SW 1271 (cell line): ENCODE results near the gene CEP295NL.

Experiments used
- DNase-seq, 2 experiments: peaks; one replicate each; lab custom pipeline; 2025; lab: John Stamatoyannopoulos, UW

The CEP295NL gene

GRCh38 chr17:78865682-78866390 is 37.2 kb downstream of the CEP295NL start:
- DNase-seq = peak; percentile 32 to 75

GRCh38 chr17:78864117-78864516 is 38.9 kb downstream of the CEP295NL start:
- DNase-seq = no peak

- DNase-seq = peak; percentile 86 to 91
These were observed 40.7 kb downstream of the CEP295NL start for GRCh38 chr17:78862073-78863023.

- DNase-seq = no peak
These were observed 41.8 kb downstream of the CEP295NL start for GRCh38 chr17:78861229-78861628.

- DNase-seq = no peak
These were observed 44.0 kb downstream of the CEP295NL start for GRCh38 chr17:78859051-78859450.

GRCh38 chr17:78857266-78857665 is 45.7 kb downstream of the CEP295NL start:
- no peak for DNase-seq

GRCh38 chr17:78855561-78856165 is 47.3 kb downstream of the CEP295NL start:
- no peak for DNase-seq

GRCh38 chr17:78854508-78854907 is 48.5 kb downstream of the CEP295NL start:
- no peak for DNase-seq

GRCh38 chr17:78853926-78854394 is 49.0 kb downstream of the CEP295NL start:
- DNase-seq = no peak

- no peak for DNase-seq
These were observed 50.3 kb downstream of the CEP295NL start for GRCh38 chr17:78852709-78853121.

GRCh38 chr17:78849026-78849425 is 54.0 kb downstream of the CEP295NL start:
- DNase-seq = no peak

- DNase-seq = no peak
These were observed 55.9 kb downstream of the CEP295NL start for GRCh38 chr17:78847052-78847451.

GRCh38 chr17:78844301-78845005 is 58.5 kb downstream of the CEP295NL start:
- no peak for DNase-seq

- peak in 1 of 2 experiments; percentile 27 for DNase-seq
These were observed 60.0 kb downstream of the CEP295NL start for GRCh38 chr17:78842881-78843565.

GRCh38 chr17:78840780-78841611 is 62.0 kb downstream of the CEP295NL start, which contains the start of gene USP36:
TSS of gene USP36 (minus strand) at chr17:78840814. CDS start at chr17:78836363, 4,451 bp downstream.
- peak; percentile 89 to 97 for DNase-seq
